GM12878 (cell line): ENCODE measurements around the gene IRS2.

Source experiments
- IRF5 ChIP-seq: fragments of 450-650 bp; IDR thresholded peaks from 2 replicates; pipeline ENCODE4 v1.6.1; 2017; ENCODE audit warnings: borderline replicate concordance
- ZZZ3 ChIP-seq: IDR thresholded peaks from 2 replicates; pipeline ENCODE4 v1.6.1; 2011; ENCODE audit warnings: low read depth; ENCODE audit not compliant: control insufficient read depth, insufficient read length

- TF ChIP-seq IRF5: no peak
- no peak for TF ChIP-seq ZZZ3
Observed at GRCh38 chr13:109782823-109783431, 3.5 kb downstream of the IRS2 start.
